Middle frontal gyrus (tissue), 1 donor: ENCODE results near the gene HTT.

ENCODE experiments used
- DNase-seq: peaks from one replicate; pipeline ENCODE4 v3.0.0-alpha.2; 2015; ENCODE audit warnings: low spot score; ENCODE audit errors: extremely low spot score

Gene HTT

DNA sequence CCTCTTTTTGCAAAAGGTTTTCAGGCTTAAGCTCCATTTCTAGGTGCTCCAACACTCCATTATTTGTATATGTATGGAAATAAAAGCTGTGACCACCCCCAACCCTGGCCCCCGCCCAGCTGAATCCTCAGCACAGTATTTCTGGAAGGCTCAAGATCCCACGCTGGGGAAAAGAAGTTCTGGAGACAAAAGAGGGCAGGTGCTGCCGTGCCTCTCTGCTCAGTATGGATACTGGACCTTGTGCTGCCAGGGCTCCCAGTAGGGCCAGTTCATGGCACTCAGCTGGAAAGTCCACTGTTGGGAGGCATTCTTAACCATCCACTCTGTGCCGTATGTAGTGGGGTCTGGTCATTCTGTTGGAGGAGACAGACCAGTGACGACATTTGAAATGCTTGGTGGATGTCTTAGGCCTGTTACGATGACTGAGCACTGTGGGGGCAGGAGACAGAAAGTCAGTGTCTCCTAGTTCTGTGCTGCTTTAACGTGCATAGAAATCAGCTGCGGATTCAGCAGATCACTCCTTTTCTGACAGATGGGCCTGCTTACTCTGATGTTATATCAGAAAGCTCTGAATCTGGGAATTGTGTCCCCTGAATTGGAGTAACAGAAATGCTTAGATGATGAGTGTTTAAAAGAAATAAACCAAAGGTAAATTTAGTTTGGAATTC, 126.1 kb downstream of the HTT start:
- no peak for DNase-seq

DNA sequence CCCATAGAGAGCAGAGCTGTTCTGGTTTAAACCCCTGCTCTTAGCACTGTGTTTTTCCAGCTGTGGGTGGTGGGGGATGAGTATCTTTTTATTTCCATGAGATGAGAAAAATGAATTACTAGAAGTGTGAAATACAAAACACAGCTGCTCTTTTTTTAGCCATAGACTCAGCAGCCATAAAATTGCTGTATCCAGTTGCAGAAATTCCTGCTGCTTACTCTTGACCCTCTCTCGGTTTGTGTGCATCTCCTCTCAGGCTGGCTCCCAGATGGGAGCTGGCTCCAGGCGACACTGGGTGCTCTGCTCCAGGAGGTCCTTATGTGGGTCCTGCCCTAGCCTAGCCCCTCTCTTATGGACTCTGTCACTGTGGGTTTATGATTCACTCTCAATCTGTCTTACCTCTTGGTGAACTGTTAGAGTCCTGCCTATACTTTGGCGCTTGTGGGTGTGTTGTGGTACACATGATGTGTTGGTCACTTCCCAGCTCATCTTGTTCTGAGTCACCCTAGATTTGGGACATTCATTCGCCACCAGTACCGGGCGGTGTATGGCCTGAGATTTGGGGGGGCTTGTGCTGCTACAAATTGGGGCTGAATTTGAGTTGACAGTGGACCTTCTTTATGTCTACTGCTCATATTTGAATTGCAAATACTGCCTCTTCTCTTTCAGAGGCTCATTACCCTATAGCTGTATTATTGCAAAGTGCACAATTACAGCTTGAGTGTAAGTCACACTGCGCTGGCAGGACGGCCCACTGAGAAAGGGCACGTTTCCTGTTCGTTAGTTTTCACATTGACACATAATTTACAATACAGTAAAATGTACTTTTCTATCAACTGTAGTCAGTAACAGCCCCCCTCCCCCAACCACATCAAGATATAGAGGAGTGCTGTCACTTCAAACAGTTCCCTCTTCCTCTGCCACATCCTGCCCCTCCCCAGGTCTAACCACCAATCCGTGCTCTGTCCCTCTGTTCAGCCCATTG, 127.5 kb downstream of the HTT start:
- no peak for DNase-seq

DNA sequence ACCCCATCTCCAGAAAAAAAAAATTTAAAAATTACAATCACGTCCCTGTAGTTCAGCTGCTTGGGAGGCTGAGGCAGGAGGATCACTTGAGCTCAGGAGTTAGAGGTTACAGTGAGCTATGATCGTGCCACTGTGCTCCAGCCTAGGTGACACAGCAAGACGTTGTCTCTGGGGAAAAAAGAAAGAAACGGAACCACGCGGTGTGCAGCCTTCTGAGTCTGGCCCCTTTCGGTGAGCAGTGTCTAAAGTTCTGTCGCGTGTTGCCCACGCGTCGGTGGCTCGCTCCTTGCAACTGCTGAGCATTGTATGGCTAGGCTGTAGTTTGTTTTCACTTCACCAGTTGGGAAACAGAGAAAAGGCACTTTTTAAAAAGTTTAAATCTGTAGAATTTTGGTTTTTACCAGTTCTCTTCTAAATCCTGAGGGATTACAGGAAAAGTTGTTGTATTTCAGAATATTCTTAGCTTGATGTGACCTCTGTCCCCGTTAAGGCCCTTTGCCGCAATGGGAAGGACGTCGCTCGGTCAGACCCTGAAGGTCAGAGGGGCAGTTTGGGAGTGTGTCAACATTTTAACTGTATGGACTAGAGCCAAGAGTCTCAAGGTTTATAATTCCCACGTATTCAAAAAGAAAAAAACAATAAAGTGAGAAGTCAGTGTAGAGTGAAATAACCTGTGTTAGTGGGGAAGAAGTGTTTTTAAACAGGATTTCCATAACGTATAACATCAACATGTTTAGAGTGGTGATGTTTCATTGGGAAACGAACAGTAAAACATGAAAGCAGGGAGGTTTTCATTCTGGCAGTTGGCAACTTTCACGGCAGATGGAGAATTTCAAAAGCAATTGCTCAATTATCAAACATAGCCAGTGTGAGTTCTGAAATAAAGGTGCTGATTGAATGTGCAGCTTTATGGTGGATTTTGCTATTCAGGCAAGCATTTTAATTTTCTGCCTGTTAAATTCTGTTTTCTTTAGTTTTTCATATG, 128.6 kb downstream of the HTT start:
- DNase-seq: no peak

DNA sequence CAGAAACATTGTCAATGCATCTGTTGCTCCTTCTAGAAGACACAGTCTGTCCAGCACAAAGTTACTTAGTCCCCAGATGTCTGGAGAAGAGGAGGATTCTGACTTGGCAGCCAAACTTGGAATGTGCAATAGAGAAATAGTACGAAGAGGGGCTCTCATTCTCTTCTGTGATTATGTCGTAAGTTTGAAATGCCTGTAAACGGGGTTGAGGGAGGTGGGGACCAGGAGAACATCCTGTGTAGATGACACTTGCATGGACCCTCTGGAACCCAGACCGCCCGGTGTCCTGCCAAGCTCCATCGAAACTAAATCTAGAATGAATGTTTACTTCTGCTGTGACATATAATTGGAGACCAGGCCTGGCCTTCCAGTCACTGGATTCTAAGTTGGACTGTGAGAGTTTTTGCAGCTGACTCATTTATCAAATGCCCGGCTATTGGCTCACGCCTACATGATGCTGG, 129.5 kb downstream of the HTT start:
- DNase-seq: no peak

DNA sequence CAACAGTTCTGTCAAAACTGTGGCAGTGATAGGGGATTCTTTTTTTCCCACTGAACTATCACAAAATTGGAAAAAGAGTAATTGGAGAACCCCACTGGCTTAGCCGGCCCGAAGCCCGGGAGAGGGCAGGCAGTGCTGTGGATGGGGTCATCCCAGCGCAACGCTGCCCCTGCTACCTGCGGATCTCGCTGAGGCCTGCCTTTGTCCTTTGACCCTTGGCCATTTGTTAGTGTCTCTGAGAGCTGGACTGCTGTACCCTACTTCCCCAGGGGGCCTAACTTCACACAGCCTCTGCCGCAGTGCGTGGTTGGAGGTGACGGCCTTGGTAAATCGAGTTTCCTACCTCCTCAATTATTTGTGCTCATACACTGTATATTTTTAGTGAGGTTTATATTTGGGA, 131.5 kb downstream of the HTT start:
- DNase-seq: no peak

DNA sequence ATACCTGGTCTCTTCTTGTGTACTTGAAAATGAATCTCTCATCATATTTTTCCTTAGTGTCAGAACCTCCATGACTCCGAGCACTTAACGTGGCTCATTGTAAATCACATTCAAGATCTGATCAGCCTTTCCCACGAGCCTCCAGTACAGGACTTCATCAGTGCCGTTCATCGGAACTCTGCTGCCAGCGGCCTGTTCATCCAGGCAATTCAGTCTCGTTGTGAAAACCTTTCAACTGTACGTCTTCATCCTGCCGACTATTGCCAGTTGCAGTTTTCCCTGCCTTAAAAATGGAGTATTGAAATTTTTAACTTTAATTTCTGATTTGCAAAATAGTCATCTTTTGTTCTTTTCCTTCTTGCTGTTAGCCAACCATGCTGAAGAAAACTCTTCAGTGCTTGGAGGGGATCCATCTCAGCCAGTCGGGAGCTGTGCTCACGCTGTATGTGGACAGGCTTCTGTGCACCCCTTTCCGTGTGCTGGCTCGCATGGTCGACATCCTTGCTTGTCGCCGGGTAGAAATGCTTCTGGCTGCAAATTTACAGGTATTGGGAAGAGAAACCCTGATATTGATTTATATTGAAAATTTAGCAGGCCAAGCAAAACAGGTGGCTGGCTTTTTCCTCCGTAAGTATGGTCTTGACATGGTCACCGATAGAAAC, 132.1 kb downstream of the HTT start:
- DNase-seq: no peak

DNA sequence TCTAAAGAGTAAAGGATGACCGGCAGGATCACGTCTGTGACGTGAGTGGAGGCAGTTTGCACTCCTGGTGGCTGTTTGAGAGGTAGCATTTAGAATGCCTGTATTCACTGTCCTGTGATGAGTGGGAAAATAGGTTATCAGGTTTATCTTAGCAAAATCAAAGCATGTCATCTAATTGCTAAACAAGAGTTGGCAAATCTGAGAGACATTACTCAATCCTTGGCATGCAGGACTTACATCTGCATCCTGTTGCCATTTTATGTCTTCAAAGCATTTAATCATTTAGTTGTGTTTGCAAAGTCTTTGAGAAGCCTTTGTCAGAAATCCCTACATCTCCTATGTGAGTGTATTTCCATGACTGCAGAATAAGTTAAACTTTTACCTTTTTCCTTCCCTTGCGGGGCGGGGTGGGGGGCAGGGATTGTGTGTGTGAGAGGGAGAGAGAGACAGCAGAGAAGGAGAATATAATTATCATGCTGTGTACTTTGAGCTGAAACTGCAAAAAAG, 133.1 kb downstream of the HTT start:
- DNase-seq: no peak

DNA sequence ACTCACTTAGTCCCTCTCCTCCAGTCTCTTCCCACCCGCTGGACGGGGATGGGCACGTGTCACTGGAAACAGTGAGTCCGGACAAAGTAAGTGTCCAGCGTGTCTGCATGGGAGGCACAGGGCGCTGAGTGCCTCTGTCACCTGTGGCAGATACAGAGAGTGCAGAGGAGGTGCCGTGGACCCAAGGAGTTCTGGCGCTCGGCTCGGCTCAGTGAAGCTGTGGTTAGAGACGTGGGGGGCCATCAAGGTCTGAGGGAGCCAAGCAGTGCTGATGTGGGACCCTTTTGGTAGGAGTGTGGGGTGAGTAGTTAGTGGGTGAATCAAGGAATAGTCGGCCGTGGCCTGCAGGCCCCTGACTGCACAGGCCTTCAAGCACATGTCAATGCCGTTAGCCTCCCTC, 134.3 kb downstream of the HTT start:
- no peak for DNase-seq

DNA sequence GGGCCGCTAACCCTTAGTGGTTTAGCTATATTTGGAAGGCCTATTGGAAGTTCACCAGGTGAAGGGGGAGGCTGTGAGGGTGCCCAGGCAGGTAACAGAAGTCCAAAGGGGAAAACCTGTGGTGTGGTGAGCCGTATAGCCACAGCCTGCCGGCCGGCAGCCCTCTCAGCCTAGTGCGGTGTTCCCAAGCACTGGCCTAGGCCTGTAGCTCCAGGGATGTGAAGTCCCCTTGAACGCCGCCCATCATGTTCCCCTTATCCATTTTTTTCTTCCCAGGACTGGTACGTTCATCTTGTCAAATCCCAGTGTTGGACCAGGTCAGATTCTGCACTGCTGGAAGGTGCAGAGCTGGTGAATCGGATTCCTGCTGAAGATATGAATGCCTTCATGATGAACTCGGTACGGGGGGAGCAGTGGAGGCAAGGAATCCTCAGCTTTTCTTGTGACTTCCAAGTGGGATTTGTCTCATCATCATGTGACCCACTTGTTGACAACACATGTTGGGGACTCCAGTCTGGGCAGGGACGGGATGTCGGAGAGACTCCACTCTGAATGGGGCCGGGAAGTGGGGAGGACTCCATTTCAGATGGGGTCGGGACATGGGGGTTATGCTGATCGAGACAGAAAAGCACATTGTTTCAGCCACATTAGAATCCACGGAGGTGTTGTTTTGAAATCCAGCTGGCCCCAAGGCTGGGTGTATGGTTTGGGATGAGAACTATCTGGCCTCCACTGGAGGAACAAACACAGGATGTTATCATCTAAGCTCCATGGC, 135.3 kb downstream of the HTT start:
- no peak for DNase-seq

DNA sequence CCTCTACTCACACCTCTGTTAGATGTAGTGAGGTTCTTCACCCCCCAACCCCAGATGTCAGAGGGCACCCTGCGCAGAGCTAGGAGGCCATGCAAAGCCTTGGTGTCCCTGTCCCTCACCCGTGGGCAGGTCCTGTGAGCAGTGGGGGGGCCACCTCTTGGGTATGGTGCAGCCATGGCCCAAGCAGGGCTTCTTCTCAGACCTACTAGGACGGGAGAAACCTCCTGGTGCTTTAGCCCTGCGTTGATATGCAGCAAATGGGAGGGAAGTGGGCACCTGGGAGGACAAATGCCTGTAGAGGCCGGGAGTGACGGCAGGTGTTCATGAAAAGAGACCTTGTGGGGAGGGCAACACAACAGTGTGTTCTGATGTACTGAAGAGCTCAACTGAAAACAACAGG, 136.0 kb downstream of the HTT start:
- no peak for DNase-seq

DNA sequence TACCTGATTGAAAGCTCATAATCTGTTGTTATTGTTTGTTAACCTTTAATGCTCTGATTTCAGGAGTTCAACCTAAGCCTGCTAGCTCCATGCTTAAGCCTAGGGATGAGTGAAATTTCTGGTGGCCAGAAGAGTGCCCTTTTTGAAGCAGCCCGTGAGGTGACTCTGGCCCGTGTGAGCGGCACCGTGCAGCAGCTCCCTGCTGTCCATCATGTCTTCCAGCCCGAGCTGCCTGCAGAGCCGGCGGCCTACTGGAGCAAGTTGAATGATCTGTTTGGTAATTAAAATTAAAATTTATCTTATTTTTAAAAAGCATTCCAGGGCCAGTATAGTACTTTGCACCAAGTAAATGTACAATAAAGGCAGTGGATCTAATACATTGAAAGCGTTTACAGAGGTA, 137.4 kb downstream of the HTT start:
- DNase-seq: no peak

DNA sequence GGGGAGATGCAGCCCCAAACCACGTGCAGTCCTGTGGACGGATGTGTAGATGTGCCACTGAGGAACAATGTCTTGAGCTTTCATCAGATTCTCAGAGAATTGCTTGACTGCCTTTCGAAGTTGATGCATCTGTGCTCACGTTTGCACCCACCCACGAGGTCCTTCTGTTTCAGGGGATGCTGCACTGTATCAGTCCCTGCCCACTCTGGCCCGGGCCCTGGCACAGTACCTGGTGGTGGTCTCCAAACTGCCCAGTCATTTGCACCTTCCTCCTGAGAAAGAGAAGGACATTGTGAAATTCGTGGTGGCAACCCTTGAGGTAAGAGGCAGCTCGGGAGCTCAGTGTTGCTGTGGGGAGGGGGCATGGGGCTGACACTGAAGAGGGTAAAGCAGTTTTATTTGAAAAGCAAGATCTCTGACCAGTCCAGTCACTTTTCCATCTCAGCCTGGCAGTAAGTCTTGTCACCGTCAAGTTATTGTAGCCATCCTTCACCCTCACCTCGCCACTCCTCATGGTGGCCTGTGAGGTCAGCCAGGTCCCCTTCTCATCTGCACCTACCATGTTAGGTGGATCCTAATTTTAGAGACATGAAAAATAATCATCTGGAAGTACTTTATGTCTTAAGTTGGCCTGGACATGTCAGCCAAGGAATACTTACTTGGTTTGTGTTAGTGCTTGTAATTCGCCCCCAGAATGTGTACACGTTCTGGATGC, 138.1 kb downstream of the HTT start:
- DNase-seq: no peak

DNA sequence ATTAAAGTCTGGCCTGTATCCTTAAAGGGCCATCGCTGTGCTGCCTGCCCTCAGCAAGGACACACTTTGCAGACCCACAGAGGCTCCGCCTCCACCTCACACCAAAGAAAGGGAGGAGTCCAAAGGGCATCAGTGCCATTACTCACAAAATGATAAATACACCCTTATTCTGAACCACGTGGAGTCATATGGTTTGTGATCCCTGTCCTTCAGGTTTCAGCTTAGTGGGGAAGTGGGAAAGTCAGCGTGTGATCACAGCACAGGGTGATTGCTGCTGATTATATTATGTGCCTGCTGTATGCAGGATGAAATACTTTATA, 138.6 kb downstream of the HTT start:
- no peak for DNase-seq

DNA sequence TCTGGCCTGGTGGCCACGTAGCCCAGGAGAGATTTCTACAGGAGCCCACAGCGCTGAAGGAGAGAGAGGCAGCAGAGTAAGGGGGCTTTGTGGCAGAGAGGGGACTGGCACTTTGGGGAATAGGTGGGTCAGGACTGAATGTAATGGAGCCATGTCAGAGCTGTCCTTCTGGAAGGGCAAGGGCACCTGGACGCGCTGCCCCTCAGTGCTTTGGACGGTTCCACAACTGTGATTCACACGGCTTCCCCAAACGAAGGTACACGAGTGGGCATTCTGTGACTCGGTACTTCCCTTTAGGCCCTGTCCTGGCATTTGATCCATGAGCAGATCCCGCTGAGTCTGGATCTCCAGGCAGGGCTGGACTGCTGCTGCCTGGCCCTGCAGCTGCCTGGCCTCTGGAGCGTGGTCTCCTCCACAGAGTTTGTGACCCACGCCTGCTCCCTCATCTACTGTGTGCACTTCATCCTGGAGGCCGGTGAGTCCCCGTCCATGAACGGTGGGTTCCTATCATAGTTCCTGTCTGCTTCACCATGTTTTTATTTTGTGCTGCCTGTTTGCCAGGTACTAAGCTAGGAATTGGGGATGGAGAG, 139.3 kb downstream of the HTT start:
- DNase-seq: no peak

DNA sequence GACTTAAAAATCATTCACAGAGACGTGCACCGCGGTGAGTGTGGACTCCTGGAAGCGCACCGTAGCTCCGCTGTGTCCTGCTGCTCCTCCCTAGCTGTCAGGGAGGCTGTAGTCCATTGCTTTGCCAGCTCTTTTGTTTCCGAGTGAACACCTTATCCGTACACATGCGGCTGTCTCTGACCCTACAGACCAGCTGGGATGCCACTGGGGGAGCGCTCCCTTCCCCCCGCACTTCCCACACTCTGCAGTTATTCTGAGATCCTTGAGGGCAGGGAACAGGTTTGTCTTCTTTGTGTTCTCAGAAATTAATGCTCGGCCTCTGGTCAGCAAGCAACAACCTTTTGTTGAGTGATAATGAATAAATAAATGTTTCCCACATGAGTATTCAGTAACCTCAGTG, 140.8 kb downstream of the HTT start:
- no peak for DNase-seq

DNA sequence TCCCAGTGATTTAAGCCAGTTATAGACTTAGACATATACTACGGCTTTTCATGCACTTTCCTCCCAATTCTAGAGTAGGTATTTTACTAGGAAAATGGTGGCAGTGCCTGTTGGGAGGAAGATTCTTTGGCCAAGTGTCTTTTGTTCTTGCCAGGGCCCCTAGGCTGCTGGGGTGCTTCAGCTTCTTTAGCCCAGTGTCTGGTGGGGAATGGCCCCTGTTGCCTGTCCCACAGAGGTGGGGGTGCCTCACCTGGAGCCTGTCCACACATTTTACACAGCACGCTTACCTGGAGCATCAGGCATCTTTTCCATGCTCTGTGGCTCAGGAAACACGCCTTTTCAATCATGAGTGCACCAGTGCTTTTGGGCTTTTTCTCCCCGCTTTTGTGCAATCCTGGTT, 141.3 kb downstream of the HTT start:
- DNase-seq: no peak

DNA sequence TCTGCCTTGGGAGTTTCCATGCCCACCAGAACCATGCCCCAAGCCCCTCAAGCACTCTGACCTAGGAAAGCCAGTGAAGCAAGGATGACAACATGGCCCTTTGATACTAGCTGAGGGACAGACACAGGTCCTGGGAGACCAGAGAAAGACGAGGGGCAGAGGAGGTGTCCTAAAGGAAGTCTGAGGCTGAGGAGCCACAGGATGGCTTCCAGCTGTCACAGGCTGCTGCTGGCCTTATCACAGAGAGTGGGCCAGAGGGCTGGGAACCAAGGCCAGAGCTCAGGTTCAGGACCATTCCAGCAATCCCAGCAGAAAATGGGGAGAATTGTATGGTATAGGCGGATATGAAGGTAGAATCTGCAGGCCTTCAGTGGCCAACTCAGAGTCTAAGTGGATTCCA, 142.8 kb downstream of the HTT start:
- DNase-seq: no peak

DNA sequence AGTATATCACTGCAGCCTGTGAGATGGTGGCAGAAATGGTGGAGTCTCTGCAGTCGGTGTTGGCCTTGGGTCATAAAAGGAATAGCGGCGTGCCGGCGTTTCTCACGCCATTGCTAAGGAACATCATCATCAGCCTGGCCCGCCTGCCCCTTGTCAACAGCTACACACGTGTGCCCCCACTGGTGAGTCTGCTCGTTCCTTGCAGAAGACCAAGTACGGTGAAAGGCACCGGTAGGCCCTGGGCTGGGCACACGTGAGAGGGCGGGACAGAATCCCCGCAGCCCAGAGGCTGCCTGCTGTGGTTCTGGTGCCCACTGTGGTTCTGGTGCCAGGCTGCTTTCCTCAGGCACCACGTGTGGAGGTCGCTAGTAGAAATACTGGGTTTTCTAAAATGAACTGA, 143.3 kb downstream of the HTT start:
- DNase-seq: no peak
